ENCODE results near the gene CTSG.
"Not testable (repeated sequence)": the region's sequence is repeated elsewhere in the genome, so short reads cannot be mapped to it uniquely, and the experiment has no call there.

The CTSG gene

GRCh38 chr14:24576771-24577170, 721 bp upstream of the CTSG start:
- DNase-seq (ENCODE audit: low read depth), result no peak
- TF ChIP-seq, protein P1, sequence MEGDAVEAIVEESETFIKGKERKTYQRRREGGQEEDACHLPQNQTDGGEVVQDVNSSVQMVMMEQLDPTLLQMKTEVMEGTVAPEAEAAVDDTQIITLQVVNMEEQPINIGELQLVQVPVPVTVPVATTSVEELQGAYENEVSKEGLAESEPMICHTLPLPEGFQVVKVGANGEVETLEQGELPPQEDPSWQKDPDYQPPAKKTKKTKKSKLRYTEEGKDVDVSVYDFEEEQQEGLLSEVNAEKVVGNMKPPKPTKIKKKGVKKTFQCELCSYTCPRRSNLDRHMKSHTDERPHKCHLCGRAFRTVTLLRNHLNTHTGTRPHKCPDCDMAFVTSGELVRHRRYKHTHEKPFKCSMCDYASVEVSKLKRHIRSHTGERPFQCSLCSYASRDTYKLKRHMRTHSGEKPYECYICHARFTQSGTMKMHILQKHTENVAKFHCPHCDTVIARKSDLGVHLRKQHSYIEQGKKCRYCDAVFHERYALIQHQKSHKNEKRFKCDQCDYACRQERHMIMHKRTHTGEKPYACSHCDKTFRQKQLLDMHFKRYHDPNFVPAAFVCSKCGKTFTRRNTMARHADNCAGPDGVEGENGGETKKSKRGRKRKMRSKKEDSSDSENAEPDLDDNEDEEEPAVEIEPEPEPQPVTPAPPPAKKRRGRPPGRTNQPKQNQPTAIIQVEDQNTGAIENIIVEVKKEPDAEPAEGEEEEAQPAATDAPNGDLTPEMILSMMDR (conservative IDR thresholded peaks at IDR 0.05; ENCODE audit: low read depth, low read length), result no peak
- H3K4me3 ChIP-seq (ENCODE audit: low read length), result no peak overlapping the region

- TF ChIP-seq, protein P1 (conservative IDR thresholded peaks at IDR 0.05; ENCODE audit: low read depth, low read length), result no peak
- no peak overlapping the region for H3K4me3 ChIP-seq (ENCODE audit: low read length)
- DNase-seq (ENCODE audit: low read depth), result no peak
Observed at GRCh38 chr14:24574206-24574774, 1.8 kb downstream of the CTSG start.

DNA sequence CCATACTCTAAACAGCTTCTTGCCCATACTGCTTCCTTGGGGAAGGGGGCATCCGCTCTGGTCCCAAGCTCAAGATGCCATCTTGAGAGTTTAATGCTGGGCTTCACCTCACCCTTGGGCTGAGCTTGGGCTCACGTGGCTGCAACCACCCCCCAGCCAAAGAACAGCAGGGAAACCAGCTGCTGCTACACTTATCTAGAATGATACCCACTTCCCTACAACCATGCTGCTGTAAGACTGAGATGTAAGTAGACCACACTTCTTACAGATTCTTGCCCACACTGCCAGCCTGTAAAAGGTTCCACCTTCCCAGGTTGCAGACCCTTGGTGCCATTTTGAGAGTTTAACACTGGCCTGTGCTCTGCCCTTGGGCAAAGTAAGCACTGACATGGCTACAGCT, 9.7 kb downstream of the CTSG start:
- H3K4me3 ChIP-seq (ENCODE audit: low read length), result no peak overlapping the region
- TF ChIP-seq, protein P1 (conservative IDR thresholded peaks at IDR 0.05; ENCODE audit: low read depth, low read length), result no peak
- DNase-seq (ENCODE audit: low read depth), result no peak

GRCh38 chr14:24565766-24566165, 10.3 kb downstream of the CTSG start:
- TF ChIP-seq, protein P1 (conservative IDR thresholded peaks at IDR 0.05; ENCODE audit: low read depth, low read length), result no peak
- H3K4me3 ChIP-seq (ENCODE audit: low read length), result no peak overlapping the region
- no peak for DNase-seq (ENCODE audit: low read depth)

GRCh38 chr14:24563505-24563904, 12.5 kb downstream of the CTSG start:
- DNase-seq (ENCODE audit: low read depth), result no peak
- TF ChIP-seq, protein P1 (conservative IDR thresholded peaks at IDR 0.05; ENCODE audit: low read depth, low read length), result no peak
- H3K4me3 ChIP-seq (ENCODE audit: low read length), result no peak overlapping the region

DNA sequence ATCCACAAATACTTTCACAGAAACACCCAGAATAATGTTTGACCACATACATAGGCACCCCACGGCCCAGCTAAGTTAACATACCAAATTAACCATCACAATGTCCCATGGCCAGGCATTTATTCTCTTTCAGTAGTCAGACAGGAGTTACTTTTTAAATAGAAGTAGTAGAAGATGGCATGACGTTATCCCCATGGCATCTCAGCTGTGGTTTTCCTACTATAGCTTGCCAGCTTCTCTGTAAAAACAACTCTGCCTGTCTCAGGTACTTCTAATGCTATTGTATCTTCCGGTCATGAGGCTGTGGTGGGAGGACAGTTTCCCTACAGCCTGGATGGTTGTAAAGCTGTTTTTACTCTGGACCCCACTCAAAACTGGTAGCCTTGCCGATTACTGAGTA, 19.3 kb downstream of the CTSG start:
- no peak for DNase-seq (ENCODE audit: low read depth)
- H3K4me3 ChIP-seq (ENCODE audit: low read length), result no peak overlapping the region
- TF ChIP-seq, protein P1 (conservative IDR thresholded peaks at IDR 0.05; ENCODE audit: low read depth, low read length), result no peak

DNA sequence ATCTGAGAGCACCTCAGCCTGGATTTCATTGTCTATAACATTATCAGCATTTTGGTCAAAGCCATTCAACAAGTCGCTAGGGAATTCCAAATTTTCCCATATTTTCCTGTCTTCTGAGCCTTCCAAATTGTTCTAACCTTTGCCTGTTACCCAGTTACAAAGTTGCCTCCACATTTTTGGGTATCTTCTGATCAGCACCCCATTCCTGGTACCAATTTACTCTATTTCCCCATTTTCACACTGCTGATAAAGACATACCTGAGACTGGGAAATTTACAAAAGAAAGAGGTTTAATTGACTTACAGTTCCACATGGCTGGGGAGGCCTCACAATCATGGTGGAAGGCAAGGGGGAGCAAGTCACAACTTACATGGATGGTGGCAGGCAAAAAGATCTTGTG, 27.0 kb downstream of the CTSG start:
- not testable (repeated sequence) for H3K4me3 ChIP-seq (ENCODE audit: low read length); DNase-seq (ENCODE audit: low read depth)

All from retinal pigment epithelial cell (primary cell).